Gastrocnemius medialis (tissue), 4 donors: ENCODE data around the gene GBA3.

ENCODE experiments used
- POLR2A ChIP-seq, 2 donors: fragments of 450-650 bp; IDR thresholded peaks; one replicate each; pipeline ENCODE4 v1.6.1; 2017; ENCODE audit warnings: antibody characterized with exemption in 2 of 2, mild to moderate bottlenecking in 2 of 2, moderate library complexity in 2 of 2
- TF ChIP-seq, protein P1 (sequence below), 5 experiments: fragments of 450-650 bp in 3 of 5; fragments of 200-600 bp in 2 of 5; sonication (generic) in 2 of 5; IDR thresholded peaks in 4 of 5; conservative IDR thresholded peaks in 1 of 5; 1 replicate in 4 of 5; 2 replicates in 1 of 5; pipeline ENCODE4 v1.5.1; 2016 to 2019; ENCODE audit warnings: antibody characterized with exemption in 5 of 5, mild to moderate bottlenecking in 3 of 5, moderate library complexity in 3 of 5

DNA sequence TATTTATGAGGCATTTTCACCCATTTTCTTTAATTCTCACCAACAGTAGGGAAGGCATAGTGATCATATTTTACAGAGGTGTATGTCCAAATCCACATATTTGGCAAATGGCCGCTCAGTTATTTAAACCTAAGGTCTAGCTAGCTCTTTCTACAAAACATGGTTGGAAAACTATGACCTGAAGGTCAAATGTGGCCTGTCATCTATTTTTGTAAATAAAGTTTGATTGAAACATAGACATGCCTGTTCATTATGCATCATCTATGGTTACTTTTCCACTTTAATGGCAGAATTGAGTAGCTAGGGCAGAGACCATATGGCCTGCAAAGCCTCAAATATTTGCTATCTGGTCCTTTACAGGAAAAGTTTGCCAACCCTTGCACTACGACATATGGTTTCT lies 44.2 kb downstream of the GBA3 start:
- TF ChIP-seq, protein P1, sequence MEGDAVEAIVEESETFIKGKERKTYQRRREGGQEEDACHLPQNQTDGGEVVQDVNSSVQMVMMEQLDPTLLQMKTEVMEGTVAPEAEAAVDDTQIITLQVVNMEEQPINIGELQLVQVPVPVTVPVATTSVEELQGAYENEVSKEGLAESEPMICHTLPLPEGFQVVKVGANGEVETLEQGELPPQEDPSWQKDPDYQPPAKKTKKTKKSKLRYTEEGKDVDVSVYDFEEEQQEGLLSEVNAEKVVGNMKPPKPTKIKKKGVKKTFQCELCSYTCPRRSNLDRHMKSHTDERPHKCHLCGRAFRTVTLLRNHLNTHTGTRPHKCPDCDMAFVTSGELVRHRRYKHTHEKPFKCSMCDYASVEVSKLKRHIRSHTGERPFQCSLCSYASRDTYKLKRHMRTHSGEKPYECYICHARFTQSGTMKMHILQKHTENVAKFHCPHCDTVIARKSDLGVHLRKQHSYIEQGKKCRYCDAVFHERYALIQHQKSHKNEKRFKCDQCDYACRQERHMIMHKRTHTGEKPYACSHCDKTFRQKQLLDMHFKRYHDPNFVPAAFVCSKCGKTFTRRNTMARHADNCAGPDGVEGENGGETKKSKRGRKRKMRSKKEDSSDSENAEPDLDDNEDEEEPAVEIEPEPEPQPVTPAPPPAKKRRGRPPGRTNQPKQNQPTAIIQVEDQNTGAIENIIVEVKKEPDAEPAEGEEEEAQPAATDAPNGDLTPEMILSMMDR (IDR thresholded peaks at IDR 0.05 in 4 of 5, conservative IDR thresholded peaks at IDR 0.05 in 1 of 5): no peak
- no peak for TF ChIP-seq POLR2A (IDR thresholded peaks at IDR 0.05)
